Nephron (organoid): ENCODE measurements around the gene XIRP2.

Experiments used
- H3K27ac Mint-ChIP-seq, 3 experiments: 2 replicates each; pipeline ENCODE4 v1.8.0; 2020; ENCODE audit warnings: mixed read lengths in 3 of 3, mild to moderate bottlenecking in 2 of 3, moderate library complexity in 1 of 3
- H3K27me3 Mint-ChIP-seq: 2 replicates; pipeline ENCODE4 v1.8.0; 2021; ENCODE audit warnings: low read depth, mild to moderate bottlenecking, moderate library complexity, mixed read lengths
- H3K36me3 Mint-ChIP-seq: 2 replicates; pipeline ENCODE4 v1.8.0; 2020; ENCODE audit warnings: low read depth, mixed read lengths
- H3K4me1 Mint-ChIP-seq: 2 replicates; pipeline ENCODE4 v1.8.0; 2020; ENCODE audit warnings: mixed read lengths
- H3K4me3 Mint-ChIP-seq, 3 experiments: 2 replicates each; pipeline ENCODE4 v1.8.0; 2020; ENCODE audit warnings: mild to moderate bottlenecking in 3 of 3, mixed read lengths in 3 of 3, moderate library complexity in 2 of 3
- H3K9me3 Mint-ChIP-seq: 2 replicates; pipeline ENCODE4 v1.8.0; 2020; ENCODE audit warnings: mixed read lengths
- TF ChIP-seq, protein P1 (sequence below), 3 experiments: fragments of 200-600 bp; sonication (generic); IDR thresholded peaks; one replicate each; pipeline ENCODE4 v1.5.0; 2021; ENCODE audit warnings: antibody characterized with exemption in 3 of 3; ENCODE audit not compliant: unreplicated experiment in 3 of 3

The XIRP2 gene

GRCh38 chr2:167279810-167280209, 391.5 kb downstream of the XIRP2 start:
- Mint-ChIP-seq H3K27ac (no peak overlapping the region), H3K27me3 (no peaks in the 10 kb centered on the region), H3K36me3 (no peaks in the 10 kb centered on the region), H3K9me3 (no peaks in the 10 kb centered on the region), H3K4me3 (no peak overlapping the region), H3K4me1 (no peaks in the 10 kb centered on the region)
- TF ChIP-seq, protein P1, sequence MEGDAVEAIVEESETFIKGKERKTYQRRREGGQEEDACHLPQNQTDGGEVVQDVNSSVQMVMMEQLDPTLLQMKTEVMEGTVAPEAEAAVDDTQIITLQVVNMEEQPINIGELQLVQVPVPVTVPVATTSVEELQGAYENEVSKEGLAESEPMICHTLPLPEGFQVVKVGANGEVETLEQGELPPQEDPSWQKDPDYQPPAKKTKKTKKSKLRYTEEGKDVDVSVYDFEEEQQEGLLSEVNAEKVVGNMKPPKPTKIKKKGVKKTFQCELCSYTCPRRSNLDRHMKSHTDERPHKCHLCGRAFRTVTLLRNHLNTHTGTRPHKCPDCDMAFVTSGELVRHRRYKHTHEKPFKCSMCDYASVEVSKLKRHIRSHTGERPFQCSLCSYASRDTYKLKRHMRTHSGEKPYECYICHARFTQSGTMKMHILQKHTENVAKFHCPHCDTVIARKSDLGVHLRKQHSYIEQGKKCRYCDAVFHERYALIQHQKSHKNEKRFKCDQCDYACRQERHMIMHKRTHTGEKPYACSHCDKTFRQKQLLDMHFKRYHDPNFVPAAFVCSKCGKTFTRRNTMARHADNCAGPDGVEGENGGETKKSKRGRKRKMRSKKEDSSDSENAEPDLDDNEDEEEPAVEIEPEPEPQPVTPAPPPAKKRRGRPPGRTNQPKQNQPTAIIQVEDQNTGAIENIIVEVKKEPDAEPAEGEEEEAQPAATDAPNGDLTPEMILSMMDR (IDR thresholded peaks at IDR 0.05; ENCODE audit: unreplicated experiment in 3 of 3): no peak

DNA sequence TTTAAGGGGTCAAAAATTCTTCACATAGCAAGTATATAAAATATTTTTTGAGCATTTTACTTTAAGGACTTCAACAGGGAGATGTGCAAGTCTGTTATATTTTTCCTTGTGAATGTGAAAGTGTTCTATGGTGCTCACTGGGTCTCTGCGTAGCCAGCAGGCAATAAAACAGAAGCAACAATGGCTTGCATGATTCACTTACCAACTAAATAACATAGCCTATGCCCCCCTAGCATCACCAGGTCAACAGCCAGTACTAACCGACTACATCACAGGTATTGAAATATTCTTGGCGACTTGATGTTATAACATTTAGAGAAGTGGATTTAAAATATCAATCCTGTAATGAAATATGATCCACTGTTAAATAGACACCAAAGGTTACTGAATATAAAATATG, 398.9 kb downstream of the XIRP2 start:
- Mint-ChIP-seq H3K4me3 (no peak overlapping the region), H3K9me3 (no peaks in the 10 kb centered on the region), H3K4me1 (no peaks in the 10 kb centered on the region), H3K36me3 (no peaks in the 10 kb centered on the region), H3K27me3 (no peaks in the 10 kb centered on the region), H3K27ac (no peak overlapping the region)
- TF ChIP-seq, protein P1 (IDR thresholded peaks at IDR 0.05; ENCODE audit: unreplicated experiment in 3 of 3): no peak

GRCh38 chr2:167289651-167290410, 401.6 kb downstream of the XIRP2 start:
- TF ChIP-seq, protein P1 (IDR thresholded peaks at IDR 0.05; ENCODE audit: unreplicated experiment in 3 of 3): no peak
- H3K4me1 Mint-ChIP-seq: peaks cover 11% of the 10 kb centered on the region
- H3K36me3 Mint-ChIP-seq: no peaks in the 10 kb centered on the region
- peaks cover 13% of the 10 kb centered on the region for H3K27me3 Mint-ChIP-seq
- H3K4me3 Mint-ChIP-seq: no peak overlapping the region
- no peak overlapping the region for H3K27ac Mint-ChIP-seq
- H3K9me3 Mint-ChIP-seq: no peaks in the 10 kb centered on the region

DNA sequence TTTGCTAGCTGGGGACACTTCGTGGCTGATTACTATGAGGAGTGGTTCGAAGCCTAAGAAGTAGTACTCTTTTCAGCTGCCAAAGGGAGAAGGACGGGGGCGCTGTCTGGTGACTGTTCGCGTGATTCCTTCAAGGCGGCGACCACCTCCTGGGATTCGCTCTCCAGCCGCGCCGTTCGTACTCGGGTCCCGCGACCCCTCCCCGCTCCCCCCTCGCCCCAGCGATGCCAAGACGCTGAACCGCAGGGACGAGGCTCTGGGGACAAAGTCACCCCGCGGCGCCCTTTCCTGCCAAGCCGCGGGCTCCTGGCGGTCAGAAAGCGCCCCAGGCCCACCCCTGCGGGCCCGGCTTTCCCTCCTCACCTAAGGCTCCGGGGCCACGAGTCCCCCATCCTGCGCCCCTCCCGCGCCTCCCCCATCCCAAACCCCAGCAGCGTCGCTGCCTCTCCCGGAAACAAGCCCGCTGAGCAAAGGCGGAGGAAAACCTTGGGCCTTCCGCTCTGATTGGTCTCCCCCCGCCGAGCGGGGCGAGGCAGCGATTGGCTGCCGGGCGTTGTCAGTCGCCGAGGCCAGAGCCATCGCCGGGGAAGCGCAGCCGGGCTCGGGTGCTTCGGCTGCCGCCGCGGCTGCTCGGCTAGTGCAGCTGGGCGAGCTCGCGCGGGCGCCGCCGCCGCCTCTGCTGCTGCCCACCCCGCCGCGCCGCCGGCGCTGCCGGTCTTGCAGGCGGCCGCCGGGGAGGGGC, 404.3 kb downstream of the XIRP2 start, which contains the start of gene B3GALT1:
B3GALT1 (plus strand) TSS at position 572 of the 742 bp plus-strand sequence.
- peak within 1 kb of the TSS; percentile 79 to 93 (median 92) for H3K27ac Mint-ChIP-seq
- peak within 1 kb of the TSS; percentile 91 to 97 (median 94) for H3K4me3 Mint-ChIP-seq
- TF ChIP-seq, protein P1 (IDR thresholded peaks at IDR 0.05; ENCODE audit: unreplicated experiment in 3 of 3): peak; percentile 46 to 63 (median 51)

GRCh38 chr2:167293172-167293781, 405.0 kb downstream of the XIRP2 start:
- Mint-ChIP-seq H3K4me1 (peaks cover 12% of the 10 kb centered on the region), H3K36me3 (no peaks in the 10 kb centered on the region), H3K27me3 (peaks cover 14% of the 10 kb centered on the region), H3K27ac (peak overlapping the region in 1 of 3 experiments; percentile 40), H3K4me3 (peak overlapping the region; percentile 89 to 97 (median 94)), H3K9me3 (no peaks in the 10 kb centered on the region)
- TF ChIP-seq, protein P1 (IDR thresholded peaks at IDR 0.05; ENCODE audit: unreplicated experiment in 3 of 3): no peak

More for the DNA sequence above, 404.3 kb downstream of the XIRP2 start, which contains the start of gene B3GALT1:
- no peaks in the 10 kb centered on the region for H3K9me3 Mint-ChIP-seq
- peaks cover 12% of the 10 kb centered on the region for H3K4me1 Mint-ChIP-seq
- no peaks in the 10 kb centered on the region for H3K36me3 Mint-ChIP-seq
- peaks cover 14% of the 10 kb centered on the region for H3K27me3 Mint-ChIP-seq
